Ectodermal cell (in vitro differentiated cells): ENCODE results near the gene CCDC187.
A peak's percentile ranks its signal among the peaks of the same experiment; 100 is the strongest.

Source experiments
- H3K27ac ChIP-seq: 2 replicates; pipeline ENCODE4 v1.7.0; 2013; ENCODE audit warnings: mild to moderate bottlenecking, low read depth, low read length; ENCODE audit not compliant: insufficient read depth, poor library complexity, severe bottlenecking
- H3K27me3 ChIP-seq: 2 replicates; pipeline ENCODE4 v1.7.0; 2013; ENCODE audit warnings: mild to moderate bottlenecking, low read length; ENCODE audit not compliant: insufficient read depth, control insufficient read depth, poor library complexity, severe bottlenecking
- H3K36me3 ChIP-seq: one replicate; pipeline ENCODE4 v1.7.0; 2013; ENCODE audit warnings: low read length; ENCODE audit not compliant: control insufficient read depth, insufficient read depth
- H3K4me1 ChIP-seq: one replicate; pipeline ENCODE4 v1.7.0; 2013; ENCODE audit warnings: low read length; ENCODE audit not compliant: control insufficient read depth, insufficient read depth
- H3K4me3 ChIP-seq: 2 replicates; pipeline ENCODE4 v1.7.0; 2013; ENCODE audit warnings: low read depth, low read length, control low read depth; ENCODE audit not compliant: insufficient read depth
- H3K9me3 ChIP-seq: 2 replicates; pipeline ENCODE4 v1.7.0; 2013; ENCODE audit warnings: mild to moderate bottlenecking, low read length, moderate library complexity; ENCODE audit not compliant: control insufficient read depth
- WGBS, 2 experiments: methylation state at CpG; one replicate each; pipeline ENCODE4 v1.1.7; 2013; ENCODE audit warnings: missing lambda C conversion rate in 2 of 2; 5-methylcytosine and 5-hydroxymethylcytosine counted together

Gene CCDC187

DNA sequence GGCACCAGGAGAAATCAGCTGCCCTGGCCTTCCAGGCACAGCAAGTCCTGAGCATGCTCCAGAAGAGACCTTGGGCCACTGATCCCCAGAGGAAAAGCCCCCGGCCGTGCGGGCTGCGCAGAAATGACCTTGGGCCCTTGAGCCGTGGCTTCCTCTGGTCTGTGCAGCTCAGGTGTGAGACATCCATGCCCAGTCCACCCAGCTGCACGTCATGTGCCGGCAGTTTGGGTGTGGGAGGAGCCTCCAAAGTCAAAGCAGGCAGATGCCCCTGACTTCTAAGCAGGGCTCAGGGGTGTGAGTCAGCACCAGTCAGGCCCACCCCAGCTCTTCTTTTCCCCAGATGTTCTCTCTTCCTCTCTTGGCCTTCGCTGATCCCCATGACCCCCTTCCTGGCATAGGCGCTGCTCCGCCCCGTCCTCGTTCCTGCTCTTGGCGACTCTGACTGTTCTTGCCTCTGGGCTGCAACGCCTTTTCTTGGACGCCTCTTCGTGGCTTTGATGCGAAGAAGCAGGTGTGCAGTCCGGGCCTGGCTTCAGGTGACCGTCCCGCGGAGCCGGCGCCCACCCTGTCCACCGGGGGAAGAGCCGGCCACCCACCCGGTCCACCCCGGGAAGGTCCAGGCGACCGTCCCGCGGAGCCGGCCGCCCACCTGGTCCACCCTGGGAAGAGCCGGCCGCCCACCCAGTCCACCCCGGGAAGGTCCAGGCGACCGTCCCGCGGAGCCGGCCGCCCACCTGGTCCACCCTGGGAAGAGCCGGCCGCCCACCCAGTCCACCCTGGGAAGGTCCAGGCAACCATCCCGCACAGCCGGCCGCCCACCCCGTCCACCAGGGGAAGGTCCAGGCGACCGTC is 52.4 kb downstream of the CCDC187 start:
- Histone ChIP-seq H3K27ac (no peak overlapping the region), H3K27me3 (no peaks in the 10 kb centered on the region), H3K9me3 (no peaks in the 10 kb centered on the region), H3K4me3 (no peak overlapping the region), H3K4me1 (peaks cover 14% of the 10 kb centered on the region), H3K36me3 (no peaks in the 10 kb centered on the region)
- WGBS, 2 experiments = 95 to 96% methylated on average over 49 to 50 of the region's 50 CpGs

DNA sequence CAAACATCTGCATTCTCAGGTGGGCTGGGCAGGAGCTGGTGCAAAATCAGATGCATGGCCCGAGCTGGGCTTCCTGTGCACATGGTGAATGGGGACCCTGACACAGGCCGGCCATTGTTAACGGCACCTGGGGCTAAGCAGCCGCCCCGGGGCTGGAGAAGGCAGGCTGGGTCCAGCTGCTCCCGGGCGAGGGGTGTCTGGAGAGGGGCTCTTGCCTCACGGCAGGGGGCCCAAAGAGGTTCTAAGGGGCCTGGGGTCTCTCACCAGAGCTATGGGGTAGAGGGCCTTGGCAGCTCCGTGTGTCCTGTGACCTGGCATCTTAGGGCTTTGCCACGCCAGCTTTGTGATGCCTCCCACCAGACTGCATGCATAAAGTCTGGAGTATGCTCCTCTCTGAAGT is 53.2 kb downstream of the CCDC187 start:
- Histone ChIP-seq H3K4me1 (peaks cover 14% of the 10 kb centered on the region), H3K36me3 (no peaks in the 10 kb centered on the region), H3K9me3 (no peaks in the 10 kb centered on the region), H3K4me3 (no peak overlapping the region), H3K27ac (no peak overlapping the region), H3K27me3 (no peaks in the 10 kb centered on the region)
- WGBS, 2 experiments = 78 to 81% methylated on average over 10 of the region's 10 CpGs

DNA sequence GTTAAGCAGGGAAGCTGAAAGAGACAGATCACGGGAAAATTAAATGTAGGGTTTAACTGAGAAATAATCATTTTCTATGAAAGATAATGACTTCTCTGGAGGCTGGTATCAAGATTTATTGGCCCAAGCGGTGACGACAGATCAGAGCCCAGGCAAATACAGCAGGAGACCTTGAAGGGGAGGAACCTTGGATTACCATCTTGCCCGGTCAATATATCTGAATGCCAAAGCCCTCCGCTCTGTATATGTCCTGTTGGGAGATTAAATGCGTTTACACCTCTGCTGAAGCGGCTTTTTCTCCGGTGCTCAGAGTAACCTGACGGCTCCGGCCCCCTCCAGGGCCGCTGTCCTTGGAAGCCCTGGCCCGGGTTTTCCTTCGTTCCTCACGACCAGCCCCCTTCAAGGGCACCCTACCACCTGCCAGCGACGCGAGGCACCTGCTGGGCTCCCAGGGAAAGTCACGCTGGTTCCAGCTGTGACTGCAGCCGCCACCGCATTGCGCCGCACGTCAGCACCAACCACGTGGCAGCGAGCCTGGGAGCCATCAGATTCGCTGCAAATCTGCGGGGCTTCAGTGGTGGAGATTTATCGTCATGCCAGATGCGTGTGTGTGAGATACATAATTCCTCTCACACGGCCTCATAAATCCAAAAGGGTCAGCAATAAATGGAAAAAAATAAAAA is 53.9 kb downstream of the CCDC187 start:
- 90 to 91% methylated on average over 30 of the region's 30 CpGs for whole genome bisulfite sequencing, 2 experiments
- H3K27ac ChIP-seq = no peak overlapping the region

DNA sequence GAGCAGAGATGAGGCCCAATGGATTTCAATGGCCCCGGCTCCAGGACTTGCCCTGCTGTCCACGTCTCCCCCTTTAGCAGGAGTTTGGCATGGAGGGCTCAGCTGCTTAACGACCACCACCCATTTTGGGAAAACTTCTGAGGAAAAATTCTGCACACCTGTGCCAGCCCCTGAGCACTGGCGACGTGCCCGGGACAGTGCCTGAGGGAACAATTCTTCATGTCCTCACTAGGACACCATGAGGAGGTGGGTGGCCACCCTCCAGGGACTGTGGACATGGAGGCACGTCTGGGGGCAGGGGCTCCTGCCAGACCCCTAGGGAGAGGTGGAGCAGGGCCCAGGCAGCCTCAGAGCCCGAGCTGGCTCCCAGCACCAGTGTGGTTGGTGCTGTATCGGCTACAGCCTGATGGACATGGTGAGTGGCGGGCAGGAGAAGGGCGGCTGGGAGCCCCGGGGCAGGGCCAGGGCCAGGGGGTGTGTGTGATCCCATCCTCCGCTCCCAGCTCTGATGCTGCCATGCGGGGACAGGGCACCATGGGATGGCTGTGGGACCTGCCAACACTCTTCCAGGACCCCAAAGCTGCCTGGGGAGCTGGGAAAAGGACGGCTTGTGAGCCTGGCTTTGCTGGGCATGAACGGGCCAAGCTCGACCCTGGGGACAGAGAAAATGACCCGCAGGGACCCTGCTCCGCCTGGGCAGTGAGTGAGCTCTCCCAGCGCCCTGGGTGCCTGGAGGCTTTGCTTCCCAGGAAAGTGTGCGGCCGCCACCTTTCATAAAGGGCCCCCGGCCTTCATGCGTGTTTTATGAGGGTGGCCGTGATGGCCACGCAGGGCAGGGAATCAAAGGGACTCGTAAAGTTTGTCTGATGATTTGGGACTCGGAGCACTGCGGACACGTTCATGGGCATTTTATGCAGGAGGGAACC is 54.7 kb downstream of the CCDC187 start:
- WGBS, 2 experiments = 93 to 94% methylated on average over 30 of the region's 30 CpGs
- H3K4me3 ChIP-seq = no peak overlapping the region
- no peaks in the 10 kb centered on the region for H3K36me3 ChIP-seq
- peaks cover 17% of the 10 kb centered on the region for H3K4me1 ChIP-seq
- no peaks in the 10 kb centered on the region for H3K9me3 ChIP-seq
- H3K27ac ChIP-seq = no peak overlapping the region
- H3K27me3 ChIP-seq = no peaks in the 10 kb centered on the region

More for the DNA sequence above, 53.9 kb downstream of the CCDC187 start:
- H3K9me3 ChIP-seq = no peaks in the 10 kb centered on the region
- no peak overlapping the region for H3K4me3 ChIP-seq
- H3K36me3 ChIP-seq = no peaks in the 10 kb centered on the region
- H3K27me3 ChIP-seq = no peaks in the 10 kb centered on the region
- H3K4me1 ChIP-seq = peaks cover 14% of the 10 kb centered on the region

DNA sequence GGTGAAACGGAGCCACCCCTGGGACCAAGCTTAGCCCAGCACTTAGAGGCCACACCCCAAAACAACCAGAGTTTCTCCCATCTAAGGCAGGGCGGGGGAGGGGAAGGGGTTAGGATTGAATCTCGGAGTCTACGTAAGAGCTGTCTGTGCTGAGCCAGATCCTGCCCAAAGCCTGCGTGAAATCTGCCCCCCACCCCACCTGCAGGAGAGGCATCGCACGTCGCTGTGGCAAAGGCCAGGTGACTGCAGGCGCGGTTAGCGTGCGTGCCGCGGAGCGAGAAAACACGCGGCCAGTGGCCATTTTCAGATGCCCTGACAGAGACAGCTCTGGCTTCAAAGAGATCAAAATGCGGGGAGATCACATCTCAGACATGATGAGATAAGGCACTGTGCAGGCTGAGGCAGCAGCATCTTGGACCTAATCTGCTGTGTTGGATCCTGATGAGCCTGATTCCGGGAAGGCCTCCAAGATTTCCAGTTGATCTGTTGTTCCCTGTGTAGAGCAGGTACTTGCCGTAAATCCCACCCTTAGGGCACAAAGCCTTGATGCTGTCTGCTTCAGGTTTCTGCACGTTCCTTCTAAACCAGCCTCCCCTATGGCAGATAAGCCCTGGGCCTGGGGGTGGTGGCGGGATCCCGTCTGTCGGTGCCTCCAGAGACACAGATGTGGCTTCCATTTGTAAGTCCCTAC is 55.8 kb downstream of the CCDC187 start:
- no peaks in the 10 kb centered on the region for H3K27me3 ChIP-seq
- 87 to 89% methylated on average over 24 of the region's 24 CpGs for WGBS, 2 experiments
- peaks cover 28% of the 10 kb centered on the region for H3K4me1 ChIP-seq
- H3K27ac ChIP-seq = no peak overlapping the region
- H3K4me3 ChIP-seq = no peak overlapping the region
- H3K36me3 ChIP-seq = no peaks in the 10 kb centered on the region
- H3K9me3 ChIP-seq = no peaks in the 10 kb centered on the region

DNA sequence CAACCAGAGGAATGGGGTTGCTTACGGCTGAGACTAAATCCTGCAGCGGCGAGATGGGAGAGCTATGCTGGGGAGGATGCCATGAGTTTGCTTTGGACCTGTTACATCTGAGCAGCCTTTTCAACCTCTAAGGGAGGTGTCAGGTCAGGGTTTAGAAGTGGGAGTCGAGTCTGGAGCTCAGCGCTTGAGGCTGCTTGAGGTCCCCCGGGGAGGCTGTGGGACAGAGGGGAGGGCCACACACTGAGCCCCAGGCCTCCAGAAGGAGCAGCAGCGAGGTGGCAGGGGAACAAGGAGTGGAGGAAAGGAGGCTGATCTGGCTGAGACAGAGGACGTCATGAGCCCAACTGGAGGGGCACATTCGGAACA is 56.4 kb downstream of the CCDC187 start:
- Histone ChIP-seq H3K27me3 (no peaks in the 10 kb centered on the region), H3K27ac (no peak overlapping the region), H3K9me3 (no peaks in the 10 kb centered on the region), H3K4me1 (peaks cover 28% of the 10 kb centered on the region), H3K4me3 (no peak overlapping the region), H3K36me3 (no peaks in the 10 kb centered on the region)
- WGBS, 2 experiments = 76 to 77% methylated on average over 9 of the region's 9 CpGs

DNA sequence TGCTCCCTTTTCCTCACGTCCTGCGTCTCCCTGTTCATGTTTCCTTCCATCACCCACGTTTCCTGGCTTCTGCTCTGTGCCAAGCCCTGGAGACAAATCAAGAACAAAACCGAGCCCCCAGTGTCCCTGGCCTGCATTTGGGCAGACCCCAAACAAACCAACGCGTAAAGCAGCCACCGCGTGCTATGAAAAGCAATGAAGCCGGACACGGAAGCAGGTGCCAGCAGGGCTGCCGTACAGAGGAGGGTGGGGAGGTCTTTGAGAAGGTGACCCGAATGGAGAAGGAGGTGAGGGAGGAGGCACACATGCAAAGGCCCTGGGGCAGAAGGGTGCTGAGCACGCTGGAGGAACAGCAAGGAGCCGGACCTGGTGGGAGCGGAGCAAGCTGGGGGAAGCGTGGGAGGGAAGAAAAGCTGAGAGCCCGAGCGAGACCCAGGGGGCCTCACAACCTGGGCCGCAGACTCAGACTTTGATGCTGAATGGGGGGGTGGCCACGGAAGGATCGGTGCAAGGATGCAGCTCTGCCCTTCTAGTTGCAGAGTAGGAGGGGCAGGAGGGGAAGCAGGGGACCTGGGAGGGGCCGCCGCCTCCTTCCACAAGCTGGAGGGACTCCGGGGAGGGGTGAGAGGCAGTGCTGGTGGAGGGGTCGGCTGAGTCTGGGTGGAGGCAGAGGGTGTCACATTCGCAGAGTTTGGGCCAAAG is 56.9 kb downstream of the CCDC187 start:
- Histone ChIP-seq H3K9me3 (no peaks in the 10 kb centered on the region), H3K4me3 (no peak overlapping the region), H3K36me3 (no peaks in the 10 kb centered on the region), H3K4me1 (peaks cover 28% of the 10 kb centered on the region), H3K27me3 (no peaks in the 10 kb centered on the region), H3K27ac (no peak overlapping the region)
- WGBS, 2 experiments = 88 to 90% methylated on average over 26 of the region's 26 CpGs

DNA sequence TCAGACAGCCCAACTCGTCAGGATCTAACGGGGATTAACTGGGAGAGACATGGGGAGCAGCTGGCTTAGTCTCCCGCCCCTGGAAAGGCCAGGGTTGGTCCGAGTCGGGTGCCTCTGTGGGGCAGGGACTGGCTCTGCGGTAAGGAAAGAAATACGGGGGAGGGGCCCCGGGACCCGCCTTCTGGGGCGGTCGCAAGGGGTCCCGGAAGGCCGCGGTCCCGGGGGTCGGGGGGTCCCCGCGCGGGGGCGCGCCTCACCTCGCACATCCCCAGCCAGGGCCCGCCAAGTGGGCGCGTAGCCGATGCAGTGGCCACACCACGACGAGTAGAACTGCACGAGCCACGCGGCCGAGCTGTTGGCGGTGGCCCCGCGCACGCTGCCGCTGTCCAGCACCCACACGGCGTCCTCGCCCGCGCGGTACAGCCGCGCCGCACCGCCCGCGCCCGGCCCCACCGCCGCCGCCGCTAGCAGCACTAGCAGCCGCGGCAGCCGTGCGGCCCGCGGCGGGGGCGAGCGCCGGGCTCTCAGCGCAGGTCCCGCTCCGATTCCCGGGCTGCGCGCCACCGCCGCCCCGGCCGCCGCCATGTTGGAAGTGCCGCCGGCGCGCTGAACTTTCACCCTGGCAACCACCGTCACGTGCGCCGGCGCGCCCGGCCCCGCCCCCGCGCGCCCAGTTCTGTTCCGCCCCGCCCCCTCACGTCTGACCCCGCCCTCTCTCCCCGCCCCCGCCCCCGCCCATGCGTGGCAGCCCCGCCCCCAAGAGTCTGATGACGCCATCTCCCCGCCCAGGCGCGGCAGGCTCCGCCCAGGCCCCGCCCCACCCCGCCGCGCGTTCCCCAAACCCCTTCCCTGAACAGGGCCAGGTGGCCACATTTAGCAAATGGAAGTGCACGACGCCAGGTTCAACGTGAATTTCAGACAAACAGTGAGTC is 58.4 kb downstream of the CCDC187 start, which contains the start of gene QSOX2:
QSOX2 (minus strand) TSS at position 594 of the 932 bp plus-strand sequence; CDS start at position 585, 9 bp downstream.
- Histone ChIP-seq H3K4me3 (peak within 1 kb of the TSS; percentile 82), H3K27me3 (no peaks in the 10 kb centered on the region), H3K27ac (peak within 1 kb of the TSS; percentile 2), H3K9me3 (no peaks in the 10 kb centered on the region), H3K4me1 (peaks cover 28% of the 10 kb centered on the region), H3K36me3 (no peaks in the 10 kb centered on the region)
- WGBS, 2 experiments = 0% methylated on average over 109 to 110 of the region's 112 CpGs
